Right lobe of liver (tissue), 6 donors: ENCODE results near the gene SPIRE1. TPM values are rescaled to one million over a fixed set of nuclear protein-coding genes. Genes with fewer than 3 reads are reported as not detected.
"Not testable (repeated sequence)": the region's sequence is repeated elsewhere in the genome, so short reads cannot be mapped to it uniquely, and the experiment has no call there.

Experiments
- ATAC-seq, 4 donors: fragments of 200-7000 bp; cut with Tn5 transposase; one replicate each; pipeline ENCODE4 v1.9.1; 2020; ENCODE audit warnings: mild to moderate bottlenecking in 4 of 4, moderate library complexity in 4 of 4
- DNase-seq, 3 donors: peaks; one replicate each; pipeline ENCODE4 v3.0.0-alpha.2; 2020
- H3K27ac ChIP-seq, 3 donors: fragments of 200-600 bp; one replicate each; pipeline ENCODE4 v1.8.0; 2022
- H3K27me3 ChIP-seq, 2 donors: fragments of 200-600 bp; one replicate each; pipeline ENCODE4 v1.8.0; 2022
- H3K36me3 ChIP-seq, 4 donors: fragments of 200-600 bp; sonication (generic) in 1 of 4; one replicate each; pipeline versions ENCODE4 v1.5.1 to v1.8.0; 2017 to 2022; ENCODE audit warnings: control low read depth in 1 of 4
- H3K4me1 ChIP-seq, 4 donors: fragments of 200-600 bp; sonication (generic) in 1 of 4; one replicate each; pipeline versions ENCODE4 v1.5.1 to v1.8.0; 2017 to 2022; ENCODE audit warnings: control low read depth in 1 of 4
- H3K4me3 ChIP-seq, 3 donors: fragments of 200-600 bp; one replicate each; pipeline ENCODE4 v1.8.0; 2022
- H3K9me3 ChIP-seq, 4 donors: fragments of 200-600 bp; sonication (generic) in 1 of 4; one replicate each; pipeline versions ENCODE4 v1.5.1 to v1.8.0; 2017 to 2022; ENCODE audit warnings: control low read depth in 1 of 4
- POLR2A ChIP-seq: fragments of 450-650 bp; IDR thresholded peaks from one replicate; pipeline ENCODE4 v1.6.1; 2017; ENCODE audit warnings: antibody characterized with exemption, mild to moderate bottlenecking
- WGBS: methylation state at CpG from one replicate; pipeline ENCODE4 v1.1.6; 2018; ENCODE audit warnings: low coverage, low lambda C conversion rate; ENCODE audit not compliant: insufficient coverage; ENCODE audit errors: missing lambda C conversion rate; 5-methylcytosine and 5-hydroxymethylcytosine counted together
- intact Hi-C, 2 donors: fragments of 100-400 bp; cut with DNase I; formaldehyde crosslinking; loops; one replicate each; pipeline versions ENCODE4 v1.11.2 to v1.14.1; 2022
- total RNA-seq, 6 experiments: library from RNA; depleted of rRNA in 2 of 6; stranded (reverse); fragments of >200 nt in 2 of 6; fragmentation: NEBNext Ultra II Directional in 3 of 6; extraction: Animal tissue kit (Norgen Biotek cat#: 25700) in 3 of 6; gene quantifications; one replicate each; pipeline versions ENCODE4 v1.1.0 to v1.2.4, GENCODE V29; 2016 to 2023
- TF ChIP-seq, protein P1 (sequence below), 4 donors: fragments of 200-600 bp in 3 of 4; fragments of 450-650 bp in 1 of 4; IDR thresholded peaks; one replicate each; pipeline versions ENCODE4 v1.5.1 to v1.8.0; 2016 to 2022; ENCODE audit warnings: antibody characterized with exemption in 4 of 4, mild to moderate bottlenecking in 2 of 4
- donor health status: DM: no; HTN: yes; CAD: no.
- donor health status: DM: no; HTN: no; CAD: no.
- donor health status: DM: no; HTN: no; CAD: no.
- donor health status: DM: no; HTN: yes; CAD: no.
- donor health status: DM: no; HTN: yes; CAD: no.

Gene SPIRE1
- total RNA-seq, 6 experiments from 2014 or later, result 2.2 to 19.1 (median 7.9) TPM

DNA sequence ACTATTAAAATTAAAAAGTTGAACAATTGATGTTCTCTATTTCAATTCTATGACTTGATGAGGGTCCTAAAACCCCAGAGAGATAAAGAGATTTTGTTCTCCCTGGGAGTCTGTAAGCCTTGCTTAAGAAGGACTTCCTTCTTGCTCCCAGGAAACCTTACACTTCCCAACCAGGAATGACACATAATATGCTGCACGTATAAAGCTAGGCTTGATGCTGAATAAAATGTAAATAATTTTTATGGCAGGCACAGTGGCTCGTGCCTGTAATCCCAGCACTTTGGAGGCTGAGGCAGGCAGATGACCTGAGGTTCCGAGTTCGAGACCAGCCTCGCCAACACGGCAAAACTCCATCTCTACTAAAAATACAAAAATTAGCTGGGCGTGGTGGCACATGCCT is 27.8 kb downstream of the SPIRE1 start:
- Histone ChIP-seq H3K27ac (no peak overlapping the region), H3K4me3 (no peak overlapping the region), H3K27me3 (no peaks in the 10 kb centered on the region), H3K9me3 (no peaks in the 10 kb centered on the region), H3K4me1 (no peaks in the 10 kb centered on the region), H3K36me3 (no peaks in the 10 kb centered on the region)
- no peak for ATAC-seq
- no peak for DNase-seq
- WGBS, result 82% methylated on average over 7 of the region's 7 CpGs
- TF ChIP-seq POLR2A, result no peak
- intact Hi-C loops, result no loop called here

DNA sequence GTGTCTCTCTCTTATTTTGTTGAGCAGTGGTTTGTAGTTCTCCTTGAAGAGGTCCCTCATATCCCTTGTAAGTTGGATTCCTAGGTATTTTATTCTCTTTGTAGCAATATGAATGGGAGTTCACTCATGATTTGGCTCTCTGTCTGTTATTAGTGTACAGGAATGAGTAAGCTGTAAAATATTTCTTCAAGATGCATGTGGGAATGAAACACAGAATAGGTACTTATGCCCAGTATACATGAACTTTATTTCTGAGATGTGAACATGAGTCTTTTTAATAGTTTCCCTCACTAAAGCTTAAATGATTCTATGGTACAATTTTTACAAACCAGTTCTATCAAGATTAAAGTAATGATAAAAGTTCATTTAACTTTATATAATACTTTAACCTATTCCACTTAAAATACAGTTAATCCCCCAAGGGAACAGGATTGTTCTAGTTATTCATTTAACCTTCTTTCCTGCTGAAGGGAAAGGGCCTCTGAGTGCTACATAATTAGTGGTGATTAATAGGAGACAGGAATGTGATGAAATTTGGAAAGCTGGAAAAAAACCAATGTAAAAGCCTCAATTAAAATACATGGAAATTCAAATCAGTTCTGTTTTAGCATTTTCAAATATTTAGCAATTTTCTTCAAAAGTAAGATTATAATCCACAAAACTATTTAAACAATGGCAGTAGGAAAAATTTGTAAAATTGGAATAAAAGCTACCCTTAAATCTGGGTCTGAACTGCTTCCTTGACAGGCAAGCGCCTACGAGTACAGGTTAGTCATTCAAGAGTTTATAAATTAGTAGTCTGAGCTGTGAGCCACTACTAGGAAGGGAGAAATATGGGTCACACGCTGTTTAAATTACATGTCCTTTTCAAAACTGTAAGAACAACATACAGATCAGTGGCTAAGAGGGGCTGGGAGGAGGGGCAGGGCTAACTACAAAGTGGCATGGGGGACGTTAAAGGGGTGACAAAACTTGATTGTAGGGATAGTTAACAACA is 28.9 kb downstream of the SPIRE1 start:
- DNase-seq (no peak), ATAC-seq (no peak)
- Histone ChIP-seq H3K4me3 (no peak overlapping the region), H3K36me3 (no peaks in the 10 kb centered on the region), H3K9me3 (no peaks in the 10 kb centered on the region), H3K27ac (no peak overlapping the region), H3K4me1 (no peaks in the 10 kb centered on the region), H3K27me3 (no peaks in the 10 kb centered on the region)
- intact Hi-C loops, result no loop called here
- TF ChIP-seq, protein P1, sequence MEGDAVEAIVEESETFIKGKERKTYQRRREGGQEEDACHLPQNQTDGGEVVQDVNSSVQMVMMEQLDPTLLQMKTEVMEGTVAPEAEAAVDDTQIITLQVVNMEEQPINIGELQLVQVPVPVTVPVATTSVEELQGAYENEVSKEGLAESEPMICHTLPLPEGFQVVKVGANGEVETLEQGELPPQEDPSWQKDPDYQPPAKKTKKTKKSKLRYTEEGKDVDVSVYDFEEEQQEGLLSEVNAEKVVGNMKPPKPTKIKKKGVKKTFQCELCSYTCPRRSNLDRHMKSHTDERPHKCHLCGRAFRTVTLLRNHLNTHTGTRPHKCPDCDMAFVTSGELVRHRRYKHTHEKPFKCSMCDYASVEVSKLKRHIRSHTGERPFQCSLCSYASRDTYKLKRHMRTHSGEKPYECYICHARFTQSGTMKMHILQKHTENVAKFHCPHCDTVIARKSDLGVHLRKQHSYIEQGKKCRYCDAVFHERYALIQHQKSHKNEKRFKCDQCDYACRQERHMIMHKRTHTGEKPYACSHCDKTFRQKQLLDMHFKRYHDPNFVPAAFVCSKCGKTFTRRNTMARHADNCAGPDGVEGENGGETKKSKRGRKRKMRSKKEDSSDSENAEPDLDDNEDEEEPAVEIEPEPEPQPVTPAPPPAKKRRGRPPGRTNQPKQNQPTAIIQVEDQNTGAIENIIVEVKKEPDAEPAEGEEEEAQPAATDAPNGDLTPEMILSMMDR (IDR thresholded peaks at IDR 0.05), result no peak
- TF ChIP-seq POLR2A, result no peak
- WGBS, result 72% methylated on average over 4 of the region's 4 CpGs

DNA sequence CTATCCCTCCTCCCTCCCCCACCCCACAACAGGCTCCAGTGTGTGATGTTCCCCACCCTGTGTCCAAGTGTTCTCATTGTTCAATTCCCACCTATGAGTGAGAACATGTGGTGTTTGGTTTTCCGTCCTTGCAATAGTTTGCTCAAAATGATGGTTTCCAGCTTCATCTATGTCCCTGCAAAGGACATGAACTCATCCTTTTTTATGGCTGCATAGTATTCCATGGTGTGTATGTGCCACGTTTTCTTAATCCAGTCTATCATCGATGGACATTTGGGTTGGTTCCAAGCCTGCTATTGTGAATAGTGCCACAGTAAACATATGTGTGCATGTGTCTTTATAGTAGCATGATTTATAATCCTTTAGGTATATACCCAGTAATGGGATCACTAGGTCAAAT is 30.7 kb downstream of the SPIRE1 start:
- H3K27ac ChIP-seq, intact Hi-C loops, ATAC-seq, DNase-seq, H3K4me1 ChIP-seq, H3K27me3 ChIP-seq, H3K36me3 ChIP-seq, H3K9me3 ChIP-seq, H3K4me3 ChIP-seq: not testable (repeated sequence)
- 64% methylated on average over 3 of the region's 3 CpGs for WGBS

DNA sequence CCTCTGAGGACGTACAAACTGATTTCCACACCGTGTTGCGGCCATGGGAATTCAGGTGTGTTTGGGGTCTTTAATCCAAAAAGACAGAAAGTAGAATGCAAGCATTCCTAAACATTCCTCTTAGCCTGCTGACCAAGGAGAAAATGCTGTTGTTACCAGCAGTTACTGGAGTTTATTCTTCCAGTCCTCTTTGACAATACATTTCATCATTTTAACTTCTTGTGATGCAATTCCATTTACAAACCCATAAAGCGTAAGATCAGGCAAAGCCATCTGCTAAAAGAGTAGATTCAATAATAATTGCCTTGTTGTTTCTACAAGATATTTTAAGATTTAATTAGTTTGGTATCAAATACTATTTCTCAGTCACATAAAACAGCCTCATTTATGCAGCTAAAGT is 32.7 kb downstream of the SPIRE1 start:
- Histone ChIP-seq H3K4me1 (no peaks in the 10 kb centered on the region), H3K9me3 (no peaks in the 10 kb centered on the region), H3K27me3 (no peaks in the 10 kb centered on the region), H3K27ac (no peak overlapping the region), H3K36me3 (no peaks in the 10 kb centered on the region), H3K4me3 (no peak overlapping the region)
- ATAC-seq (no peak), DNase-seq (no peak)
- intact Hi-C loops, result no loop called here
- TF ChIP-seq POLR2A, result no peak
- TF ChIP-seq, protein P1 (IDR thresholded peaks at IDR 0.05), result no peak
- WGBS, result 54% methylated on average over 2 of the region's 4 CpGs

DNA sequence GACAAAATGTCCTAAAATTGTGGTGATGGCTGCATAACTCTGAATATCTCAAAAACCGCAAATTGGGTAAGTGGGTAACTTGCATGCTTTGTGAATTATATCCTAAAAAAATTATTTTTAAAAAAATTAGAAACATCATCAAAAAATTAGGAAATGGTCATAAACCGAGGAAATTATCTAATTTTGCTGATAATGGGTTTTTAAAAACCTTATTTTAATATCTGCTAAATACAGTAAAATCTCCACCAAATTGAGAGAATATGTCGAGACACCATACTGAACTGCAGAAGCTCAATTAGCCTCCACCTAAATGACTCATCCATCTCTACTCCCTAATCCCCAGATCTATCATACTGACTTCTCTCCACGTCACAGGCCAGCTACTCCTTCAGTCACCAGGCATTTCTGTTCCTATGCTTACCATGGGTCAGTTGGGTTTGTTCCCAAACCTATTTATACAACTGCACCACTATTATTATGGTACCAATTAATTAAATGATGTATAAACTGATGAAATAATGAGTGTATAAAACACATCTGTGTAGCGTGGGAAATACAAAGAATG is 36.1 kb downstream of the SPIRE1 start:
- no peaks in the 10 kb centered on the region for H3K4me1 ChIP-seq
- WGBS, result 70% methylated on average over 5 of the region's 5 CpGs
- H3K9me3 ChIP-seq, result no peaks in the 10 kb centered on the region
- DNase-seq (no peak), ATAC-seq (no peak)
- H3K4me3 ChIP-seq, result no peak overlapping the region
- H3K27me3 ChIP-seq, result no peaks in the 10 kb centered on the region
- H3K27ac ChIP-seq, result no peak overlapping the region
- intact Hi-C loops, result no loop called here
- H3K36me3 ChIP-seq, result no peaks in the 10 kb centered on the region
- TF ChIP-seq POLR2A, result no peak
- TF ChIP-seq, protein P1 (IDR thresholded peaks at IDR 0.05), result no peak
